Esophagus muscularis mucosa (tissue), 4 donors: ENCODE measurements around the gene LENG8. TPM values are rescaled to one million over a fixed set of nuclear protein-coding genes. Genes with fewer than 3 reads are reported as not detected.

Source experiments
- DNase-seq: peaks from one replicate; pipeline ENCODE4 v3.0.0-alpha.2; 2017; ENCODE audit errors: extremely low spot score
- H3K27ac ChIP-seq, 4 donors: fragments of 200-600 bp; sonication (generic); replicated peaks in 1 of 4; 1 replicate in 3 of 4; 2 replicates in 1 of 4; pipeline ENCODE4 v1.5.1; 2016 to 2019; ENCODE audit warnings: mild to moderate bottlenecking in 1 of 4
- H3K27me3 ChIP-seq, 4 donors: fragments of 200-600 bp; sonication (generic); one replicate each; pipeline versions ENCODE4 v1.5.1 to v1.6.0; 2016 to 2019
- H3K36me3 ChIP-seq, 4 donors: fragments of 200-600 bp; sonication (generic); one replicate each; pipeline ENCODE4 v1.5.1; 2016 to 2019
- H3K4me1 ChIP-seq, 4 donors: fragments of 200-600 bp; sonication (generic); one replicate each; pipeline ENCODE4 v1.5.1; 2016 to 2019
- H3K4me3 ChIP-seq, 4 donors: fragments of 200-600 bp; sonication (generic); 1 replicate in 2 of 4; 2 replicates in 2 of 4; pipeline ENCODE4 v1.5.1; 2016 to 2019; ENCODE audit warnings: mild to moderate bottlenecking in 4 of 4, moderate library complexity in 1 of 4
- H3K9me3 ChIP-seq, 4 donors: fragments of 200-600 bp; sonication (generic); 1 replicate in 3 of 4; 2 replicates in 1 of 4; pipeline ENCODE4 v1.5.1; 2016 to 2019
- EP300 ChIP-seq: sonication (generic); formaldehyde crosslinking; IDR thresholded peaks from one replicate; pipeline ENCODE4 v1.6.1; 2017; ENCODE audit warnings: antibody characterized with exemption
- POLR2A ChIP-seq: fragments of 450-650 bp; IDR thresholded peaks from one replicate; pipeline ENCODE4 v1.6.1; 2017; ENCODE audit warnings: antibody characterized with exemption, moderate library complexity, mild to moderate bottlenecking, low read depth
- POLR2AphosphoS5 ChIP-seq, 2 donors: sonication (generic); formaldehyde crosslinking; IDR thresholded peaks; one replicate each; pipeline ENCODE4 v1.6.1; 2017; ENCODE audit warnings: antibody characterized with exemption in 2 of 2
- WGBS: methylation state at CpG from one replicate; pipeline ENCODE4 v1.1.5; 2018; 5-methylcytosine and 5-hydroxymethylcytosine counted together
- intact Hi-C: fragments of 100-400 bp; cut with DNase I; formaldehyde crosslinking; loops from one replicate; pipeline ENCODE4 v1.15.1; 2023
- total RNA-seq, 4 donors: library from RNA; depleted of rRNA; stranded (reverse); fragments of >200 nt; gene quantifications; one replicate each; pipeline versions ENCODE4 v1.1.0 to v1.2.1, GENCODE V29; 2016
- TF ChIP-seq, protein P1 (sequence below), 3 experiments: fragments of 200-600 bp in 2 of 3; fragments of 450-650 bp in 1 of 3; sonication (generic) in 2 of 3; IDR thresholded peaks; one replicate each; pipeline ENCODE4 v1.5.1; 2017 to 2019; ENCODE audit warnings: antibody characterized with exemption in 3 of 3, mild to moderate bottlenecking in 2 of 3, moderate library complexity in 1 of 3

LENG8 gene
- total RNA-seq, 4 donors from 2014 or later = 42.9 to 115 (median 72.2) TPM

DNA sequence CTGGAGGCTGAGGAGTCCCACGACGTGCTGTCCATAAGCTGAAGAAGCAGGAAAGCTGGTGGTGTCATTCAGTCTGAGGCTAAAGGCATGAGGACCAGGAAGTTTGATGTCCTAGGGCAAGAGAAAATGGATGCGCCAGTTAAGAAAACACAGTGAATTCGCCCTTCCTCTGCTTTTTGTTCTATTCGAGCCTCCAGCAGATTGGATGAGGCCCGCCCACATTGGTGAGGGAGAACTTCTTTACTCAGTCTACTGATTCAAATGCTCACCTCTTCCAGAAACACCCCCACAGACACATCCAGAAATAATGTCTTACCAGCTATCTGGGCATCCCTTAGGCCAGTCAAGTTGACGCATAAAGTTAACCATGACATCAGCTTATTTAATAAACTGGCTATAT, 41.2 kb upstream of the LENG8 start:
- Histone ChIP-seq H3K4me1 (no peaks in the 10 kb centered on the region), H3K27ac (no peak overlapping the region), H3K4me3 (no peak overlapping the region), H3K27me3 (peaks cover 0 to 34% (median 0%) of the 10 kb centered on the region in 4 donors), H3K9me3 (no peaks in the 10 kb centered on the region), H3K36me3 (no peaks in the 10 kb centered on the region)
- WGBS = 91% methylated on average over 7 of the region's 7 CpGs
- intact Hi-C loops = no loop called here
- TF ChIP-seq EP300 (no peak), POLR2A (no peak), POLR2AphosphoS5 (IDR thresholded peaks at IDR 0.05) (no peak)
- TF ChIP-seq, protein P1, sequence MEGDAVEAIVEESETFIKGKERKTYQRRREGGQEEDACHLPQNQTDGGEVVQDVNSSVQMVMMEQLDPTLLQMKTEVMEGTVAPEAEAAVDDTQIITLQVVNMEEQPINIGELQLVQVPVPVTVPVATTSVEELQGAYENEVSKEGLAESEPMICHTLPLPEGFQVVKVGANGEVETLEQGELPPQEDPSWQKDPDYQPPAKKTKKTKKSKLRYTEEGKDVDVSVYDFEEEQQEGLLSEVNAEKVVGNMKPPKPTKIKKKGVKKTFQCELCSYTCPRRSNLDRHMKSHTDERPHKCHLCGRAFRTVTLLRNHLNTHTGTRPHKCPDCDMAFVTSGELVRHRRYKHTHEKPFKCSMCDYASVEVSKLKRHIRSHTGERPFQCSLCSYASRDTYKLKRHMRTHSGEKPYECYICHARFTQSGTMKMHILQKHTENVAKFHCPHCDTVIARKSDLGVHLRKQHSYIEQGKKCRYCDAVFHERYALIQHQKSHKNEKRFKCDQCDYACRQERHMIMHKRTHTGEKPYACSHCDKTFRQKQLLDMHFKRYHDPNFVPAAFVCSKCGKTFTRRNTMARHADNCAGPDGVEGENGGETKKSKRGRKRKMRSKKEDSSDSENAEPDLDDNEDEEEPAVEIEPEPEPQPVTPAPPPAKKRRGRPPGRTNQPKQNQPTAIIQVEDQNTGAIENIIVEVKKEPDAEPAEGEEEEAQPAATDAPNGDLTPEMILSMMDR (IDR thresholded peaks at IDR 0.05) = no peak
- no peak for DNase-seq

DNA sequence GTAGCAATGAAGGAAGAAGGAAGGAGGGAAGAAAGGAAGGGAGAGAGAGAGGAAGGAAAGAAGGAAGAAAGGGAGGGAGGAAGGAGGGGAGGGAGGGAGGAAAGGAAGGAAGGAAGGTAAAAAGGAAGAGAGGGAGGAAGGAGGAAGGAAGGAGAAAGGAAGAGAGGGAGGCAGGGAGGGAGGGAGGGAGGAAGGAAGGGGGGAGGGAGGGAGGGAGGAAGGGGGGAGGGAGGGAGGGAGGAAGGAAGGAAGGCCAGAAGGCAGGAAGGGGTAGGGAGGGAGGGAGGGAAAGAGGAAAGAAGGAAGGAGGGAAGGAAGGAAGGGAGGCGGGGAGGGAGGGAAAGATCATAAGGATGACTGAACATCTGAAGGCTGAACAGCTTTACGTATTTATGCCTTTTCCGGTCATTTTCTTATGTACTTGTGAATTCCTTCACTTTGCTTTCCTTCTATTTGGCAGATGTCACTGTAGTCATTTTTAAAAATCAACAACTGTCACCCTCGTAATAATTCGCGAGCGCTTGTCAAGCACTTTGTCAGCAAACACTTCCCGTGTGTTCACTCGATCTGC, 40.5 kb upstream of the LENG8 start:
- H3K9me3 ChIP-seq = no peaks in the 10 kb centered on the region
- intact Hi-C loops = no loop called here
- no peaks in the 10 kb centered on the region for H3K4me1 ChIP-seq
- TF ChIP-seq POLR2A (no peak), EP300 (no peak), POLR2AphosphoS5 (IDR thresholded peaks at IDR 0.05) (no peak)
- TF ChIP-seq, protein P1 (IDR thresholded peaks at IDR 0.05) = no peak
- H3K27ac ChIP-seq = no peak overlapping the region
- no peak for DNase-seq
- 77% methylated on average over 9 of the region's 9 CpGs for WGBS
- H3K4me3 ChIP-seq = no peak overlapping the region
- peaks cover 0 to 29% (median 0%) of the 10 kb centered on the region in 4 donors for H3K27me3 ChIP-seq
- no peaks in the 10 kb centered on the region for H3K36me3 ChIP-seq

DNA sequence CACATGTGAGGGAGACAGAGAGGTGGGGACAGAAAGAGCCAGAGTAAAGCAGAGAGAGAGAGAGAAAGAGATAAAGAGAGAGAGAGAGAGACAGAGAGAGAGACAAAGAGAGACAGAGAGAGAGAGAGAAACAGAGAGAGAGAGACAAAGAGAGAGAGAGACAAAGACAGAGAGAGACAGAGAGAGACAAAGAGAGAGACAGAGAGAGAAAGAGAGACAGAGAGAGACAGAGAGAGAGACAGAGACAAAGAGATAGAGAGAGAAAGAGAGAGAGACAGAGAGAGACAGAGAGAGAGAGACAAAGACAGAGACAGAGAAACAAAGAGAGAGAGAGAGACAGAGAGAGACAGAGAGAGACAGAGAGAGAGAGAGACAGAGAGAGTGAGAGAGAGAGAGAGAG, 38.0 kb upstream of the LENG8 start:
- peaks cover 2 to 11% (median 7%) of the 10 kb centered on the region in 4 donors for H3K4me1 ChIP-seq
- H3K27me3 ChIP-seq = peaks cover 0 to 53% (median 18%) of the 10 kb centered on the region in 4 donors
- DNase-seq = no peak
- no peak overlapping the region for H3K27ac ChIP-seq
- no peaks in the 10 kb centered on the region for H3K9me3 ChIP-seq
- no peaks in the 10 kb centered on the region for H3K36me3 ChIP-seq
- H3K4me3 ChIP-seq = no peak overlapping the region
- TF ChIP-seq POLR2A = no peak
- TF ChIP-seq, protein P1 (IDR thresholded peaks at IDR 0.05) = no peak
- TF ChIP-seq EP300 = no peak
- TF ChIP-seq POLR2AphosphoS5 (IDR thresholded peaks at IDR 0.05) = no peak
- intact Hi-C loops = no loop called here

DNA sequence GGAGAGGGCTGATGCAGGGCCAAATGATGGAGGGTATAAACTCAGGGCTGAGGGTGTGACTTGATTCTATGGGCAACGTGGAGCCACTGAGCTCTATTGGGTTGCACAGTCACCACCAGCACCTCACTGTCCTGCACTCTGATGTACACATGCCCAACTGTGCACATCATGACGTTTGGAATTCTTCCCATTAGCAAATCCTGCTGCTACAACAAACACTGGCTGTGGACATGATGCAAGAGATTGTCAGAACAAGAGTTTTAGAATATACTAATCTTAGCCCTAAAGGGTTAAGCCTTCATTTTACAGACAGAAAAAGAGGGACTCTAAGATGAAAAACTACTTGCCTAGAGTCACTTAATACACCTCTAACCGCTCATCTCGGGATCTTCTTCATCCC, 36.1 kb upstream of the LENG8 start:
- 85% methylated on average over 3 of the region's 4 CpGs for WGBS

More for the DNA sequence above, 36.1 kb upstream of the LENG8 start:
- peaks cover 0 to 72% (median 33%) of the 10 kb centered on the region in 4 donors for H3K27me3 ChIP-seq
- DNase-seq = no peak
- H3K27ac ChIP-seq = no peak overlapping the region
- H3K4me3 ChIP-seq = no peak overlapping the region
- no peak for TF ChIP-seq POLR2AphosphoS5 (IDR thresholded peaks at IDR 0.05)
- TF ChIP-seq, protein P1 (IDR thresholded peaks at IDR 0.05) = no peak
- TF ChIP-seq EP300 = no peak
- TF ChIP-seq POLR2A = no peak
- no peaks in the 10 kb centered on the region for H3K9me3 ChIP-seq
- peaks cover 2 to 18% (median 10%) of the 10 kb centered on the region in 4 donors for H3K4me1 ChIP-seq
- no peaks in the 10 kb centered on the region for H3K36me3 ChIP-seq
- intact Hi-C loops = no loop called here
